NCI-H446 (cell line): ENCODE data around the gene RPUSD2.

Source experiments
- DNase-seq, 2 experiments: peaks; one replicate each; lab custom pipeline; 2025; lab: John Stamatoyannopoulos, UW

Gene RPUSD2

GRCh38 chr15:40569129-40569953, at the start of gene RPUSD2:
Gene RPUSD2, plus strand, starts transcription at chr15:40569299. Its CDS starts 39 bp downstream, at chr15:40569338.
- peak; percentile 63 to 88 for DNase-seq

GRCh38 chr15:40523611-40524010, 45.5 kb upstream of the RPUSD2 start:
- DNase-seq: no peak

GRCh38 chr15:40525855-40526254, 43.2 kb upstream of the RPUSD2 start:
- no peak for DNase-seq

- DNase-seq: no peak
Observed at GRCh38 chr15:40528801-40529200, 40.3 kb upstream of the RPUSD2 start.

- DNase-seq: no peak
Observed at GRCh38 chr15:40533763-40534364, 35.2 kb upstream of the RPUSD2 start.

- no peak for DNase-seq
Observed at GRCh38 chr15:40534371-40534770, 34.7 kb upstream of the RPUSD2 start.

- DNase-seq: peak; percentile 67 to 77
Observed at GRCh38 chr15:40536501-40536900, 32.6 kb upstream of the RPUSD2 start.

- no peak for DNase-seq
Observed at GRCh38 chr15:40538976-40539375, 30.1 kb upstream of the RPUSD2 start.

GRCh38 chr15:40543082-40543481, 26.0 kb upstream of the RPUSD2 start:
- no peak for DNase-seq

- DNase-seq: no peak
Observed at GRCh38 chr15:40543631-40544294, 25.3 kb upstream of the RPUSD2 start.

GRCh38 chr15:40545457-40545856, 23.6 kb upstream of the RPUSD2 start:
- no peak for DNase-seq

GRCh38 chr15:40548610-40549009, 20.5 kb upstream of the RPUSD2 start:
- DNase-seq: no peak

- DNase-seq: peak in 1 of 2 experiments; percentile 55
Observed at GRCh38 chr15:40549894-40550293, 19.2 kb upstream of the RPUSD2 start.

GRCh38 chr15:40550341-40551037, 18.6 kb upstream of the RPUSD2 start:
- DNase-seq: no peak

GRCh38 chr15:40554161-40554525, 15.0 kb upstream of the RPUSD2 start:
- DNase-seq: no peak

GRCh38 chr15:40555876-40556275, 13.2 kb upstream of the RPUSD2 start:
- DNase-seq: no peak

- no peak for DNase-seq
Observed at GRCh38 chr15:40558952-40559742, 10.0 kb upstream of the RPUSD2 start.

GRCh38 chr15:40562691-40563090, 6.4 kb upstream of the RPUSD2 start:
- DNase-seq: no peak

- no peak for DNase-seq
Observed at GRCh38 chr15:40563426-40563825, 5.7 kb upstream of the RPUSD2 start.

GRCh38 chr15:40564591-40565332, 4.3 kb upstream of the RPUSD2 start, which contains the start of gene CCDC32:
Gene CCDC32, minus strand, starts transcription at chr15:40565042. Its CDS starts 2,027 bp downstream, at chr15:40563015.
- peak; percentile 94 to 97 for DNase-seq
